K562 (cell line): ENCODE measurements around the gene MCC. TPM values are rescaled to one million over a fixed set of nuclear protein-coding genes. Genes with fewer than 3 reads are reported as not detected.

ENCODE experiments used
- BDP1 ChIP-seq: IDR thresholded peaks from 3 replicates; pipeline ENCODE4 v1.6.1; 2011; ENCODE audit not compliant: insufficient read length, insufficient read depth
- BRF1 ChIP-seq: IDR thresholded peaks from 3 replicates; pipeline ENCODE4 v1.6.1; 2011; ENCODE audit warnings: borderline replicate concordance, mild to moderate bottlenecking; ENCODE audit not compliant: insufficient read length; ENCODE audit errors: extremely low read depth
- CBX1 ChIP-seq: sonication (generic); IDR thresholded peaks from 2 replicates; pipeline ENCODE4 v1.6.1; 2016; ENCODE audit warnings: antibody characterized with exemption, low read depth, mild to moderate bottlenecking
- CBX2 ChIP-seq: fragments of 200-600 bp; sonication (generic); IDR thresholded peaks from one replicate; pipeline ENCODE4 v1.6.1; 2012; ENCODE audit warnings: mild to moderate bottlenecking, low read length, inconsistent platforms; ENCODE audit not compliant: insufficient read depth, poor library complexity, severe bottlenecking
- DPF2 ChIP-seq: fragments of 450-650 bp; IDR thresholded peaks from 2 replicates; pipeline ENCODE4 v1.6.1; 2016
- HDAC3 ChIP-seq: fragments of 450-650 bp; IDR thresholded peaks from 2 replicates; pipeline ENCODE4 v1.6.1; 2018; ENCODE audit warnings: borderline replicate concordance, mild to moderate bottlenecking, moderate library complexity; ENCODE audit not compliant: partially characterized antibody
- LARP7 ChIP-seq: fragments of 450-650 bp; IDR thresholded peaks from 2 replicates; pipeline ENCODE4 v1.6.1; 2016
- NCOA1 ChIP-seq: fragments of 450-650 bp; IDR thresholded peaks from 2 replicates; pipeline ENCODE4 v1.6.1; 2016; ENCODE audit warnings: low read depth
- NCOA2 ChIP-seq, 2 experiments: fragments of 450-650 bp; IDR thresholded peaks; 2 replicates each; pipeline ENCODE4 v1.6.1; 2018; ENCODE audit warnings: mild to moderate bottlenecking in 2 of 2, moderate library complexity in 1 of 2; ENCODE audit not compliant: partially characterized antibody in 2 of 2
- NFYB ChIP-seq: IDR thresholded peaks from 2 replicates; pipeline ENCODE4 v1.6.1; 2011; ENCODE audit warnings: mild to moderate bottlenecking, moderate library complexity; ENCODE audit not compliant: insufficient read length; ENCODE audit errors: extremely low read depth
- NR4A1 ChIP-seq, 2 experiments: fragments of 250-450 bp in 1 of 2; fragments of 450-650 bp in 1 of 2; sonication (Bioruptor Pico) in 1 of 2; IDR thresholded peaks; 2 replicates each; pipeline versions ENCODE4 v1.4.0 to v1.6.1; 2016 to 2020; ENCODE audit warnings: mild to moderate bottlenecking in 2 of 2, missing compliant biosample characterization in 1 of 2, missing genetic modification characterization in 1 of 2, moderate library complexity in 1 of 2
- PHF21A ChIP-seq: fragments of 450-650 bp; IDR thresholded peaks from 2 replicates; pipeline ENCODE4 v1.6.1; 2017; ENCODE audit warnings: low read depth, borderline replicate concordance
- RFX1 ChIP-seq: fragments of 450-650 bp; IDR thresholded peaks from 2 replicates; pipeline ENCODE4 v1.6.1; 2016; ENCODE audit warnings: mild to moderate bottlenecking, moderate library complexity
- RUNX1 ChIP-seq: sonication (generic); IDR thresholded peaks from 2 replicates; pipeline ENCODE4 v1.6.1; 2016; ENCODE audit warnings: antibody characterized with exemption, low read depth
- SRF ChIP-seq, 2 experiments: fragments of 250-450, 450-650 bp in 1 of 2; sonication (Bioruptor Pico) in 1 of 2; sonication (generic) in 1 of 2; formaldehyde crosslinking; IDR thresholded peaks; 2 replicates each; pipeline versions ENCODE4 v1.5.0 to v1.5.1; 2020 to 2022; ENCODE audit warnings: mild to moderate bottlenecking in 1 of 2, missing genetic modification reagents in 1 of 2
- U2AF2 ChIP-seq: fragments of 200-400 bp; formaldehyde crosslinking; optimal IDR thresholded peaks from 2 replicates; pipeline ENCODE3; 2017; ENCODE audit warnings: low read depth, mild to moderate bottlenecking, low read length
- ZNF239 ChIP-seq: fragments of 250-450 bp; sonication (Bioruptor Pico); IDR thresholded peaks from 2 replicates; pipeline ENCODE4 v1.4.0; 2020; ENCODE audit warnings: mild to moderate bottlenecking
- ZNF354B ChIP-seq: fragments of 250-450 bp; sonication (Bioruptor Pico); IDR thresholded peaks from 2 replicates; pipeline ENCODE4 v1.4.0; 2020
- ZNF584 ChIP-seq: fragments of 200-800 bp; sonication (Bioruptor generic); IDR thresholded peaks from 2 replicates; pipeline ENCODE4 v1.6.1; 2016; ENCODE audit warnings: low read depth, mild to moderate bottlenecking, missing genetic modification characterization, missing compliant biosample characterization
- polyA plus RNA-seq, 8 experiments: library from polyadenylated mRNA; depleted of rRNA in 4 of 8; stranded (reverse) in 5 of 8; unstranded in 3 of 8; fragments of >200 nt; fragmentation: Nextera tagmentation in 2 of 8; fragmentation: Illumina TruSeq in 1 of 8; extraction: Ambion mirVana in 2 of 8; extraction: Trizol in 1 of 8; gene quantifications; 2 replicates each; pipeline versions ENCODE4 v1.2.1 to v1.2.3, GENCODE V29; 2011 to 2014; ENCODE audit warnings: inconsistent platforms in 1 of 8, missing spikeins in 1 of 8
- total RNA-seq, 7 experiments: library from RNA; depleted of rRNA in 6 of 7; stranded (reverse); fragments of >200 nt in 6 of 7; fragmentation: Illumina TruSeq in 2 of 7; extraction: Trizol in 2 of 7; gene quantifications; 2 replicates each; pipeline versions ENCODE4 v1.2.1 to v1.2.3, GENCODE V29; 2011 to 2021; ENCODE audit warnings: low replicate concordance in 1 of 7
- TF ChIP-seq, protein P1 (sequence below): fragments of 250-450 bp; sonication (Bioruptor Pico); IDR thresholded peaks from 2 replicates; pipeline ENCODE4 v1.8.0; 2022; ENCODE audit warnings: inconsistent platforms
- TF ChIP-seq, protein P2 (sequence below), 2 experiments: fragments of 450-650 bp; IDR thresholded peaks; 2 replicates each; pipeline ENCODE4 v1.6.1; 2018; ENCODE audit warnings: mild to moderate bottlenecking in 2 of 2, low read depth in 1 of 2; ENCODE audit not compliant: partially characterized antibody in 2 of 2
- TF ChIP-seq, protein P3 (sequence below): sonication (generic); formaldehyde crosslinking; IDR thresholded peaks from 2 replicates; pipeline ENCODE4 v1.8.0; 2022; ENCODE audit warnings: mild to moderate bottlenecking, missing genetic modification reagents

The MCC gene
- total and polyA plus RNA-seq, 9 of the 15 experiments (the other 6 are each of a cell fraction or from before 2014, with no cell fraction given), result 0.04 to 0.24 (median 0.06) TPM; not detected in 1

DNA sequence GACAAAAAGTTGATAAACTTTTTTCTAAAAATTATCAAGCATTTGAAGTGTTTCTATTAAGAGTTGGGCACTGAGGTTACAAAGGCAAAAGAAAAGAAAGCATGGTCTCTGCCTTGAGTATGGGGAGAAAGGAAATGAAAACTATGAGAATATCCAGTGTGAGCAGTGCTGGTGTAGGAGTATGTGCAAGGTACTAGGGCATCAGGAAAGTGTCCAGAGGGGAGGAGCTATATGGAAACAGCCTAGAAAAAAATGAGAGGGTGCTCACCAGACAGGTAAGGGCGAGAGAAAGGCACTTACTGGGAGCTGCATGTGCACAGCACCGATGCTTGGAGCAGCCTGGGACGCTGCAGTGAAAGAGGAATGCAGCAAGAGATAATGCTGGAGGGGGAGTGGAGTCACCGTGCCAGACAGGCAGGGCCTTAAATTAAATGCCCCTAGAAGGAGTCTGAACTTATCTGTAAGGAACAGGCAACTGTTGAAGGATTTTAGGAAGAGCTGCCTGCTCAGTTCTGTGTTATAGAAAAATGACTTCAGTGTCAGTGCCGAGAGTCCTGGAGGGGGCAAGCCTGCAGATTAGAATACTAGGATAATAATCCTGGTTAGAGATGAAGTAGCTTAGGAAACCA is 14.0 kb downstream of the MCC start (continued):
- no peak for TF ChIP-seq ZNF584 (CRISPR knock-in tag)
- TF ChIP-seq PHF21A, result 0 out of 2 replicates have a peak, but pooled peaks have one; percentile 28
- TF ChIP-seq SRF (CRISPR knock-in tag; IDR thresholded peaks at IDR 0.05), result no peak; a peak in 1 of 4 replicates
- no peak for TF ChIP-seq RUNX1
- peak in 1 of 2 experiments; percentile 15 for TF ChIP-seq NCOA2 (IDR thresholded peaks at IDR 0.05; ENCODE audit: partially characterized antibody in 2 of 2)
- TF ChIP-seq, protein P1, sequence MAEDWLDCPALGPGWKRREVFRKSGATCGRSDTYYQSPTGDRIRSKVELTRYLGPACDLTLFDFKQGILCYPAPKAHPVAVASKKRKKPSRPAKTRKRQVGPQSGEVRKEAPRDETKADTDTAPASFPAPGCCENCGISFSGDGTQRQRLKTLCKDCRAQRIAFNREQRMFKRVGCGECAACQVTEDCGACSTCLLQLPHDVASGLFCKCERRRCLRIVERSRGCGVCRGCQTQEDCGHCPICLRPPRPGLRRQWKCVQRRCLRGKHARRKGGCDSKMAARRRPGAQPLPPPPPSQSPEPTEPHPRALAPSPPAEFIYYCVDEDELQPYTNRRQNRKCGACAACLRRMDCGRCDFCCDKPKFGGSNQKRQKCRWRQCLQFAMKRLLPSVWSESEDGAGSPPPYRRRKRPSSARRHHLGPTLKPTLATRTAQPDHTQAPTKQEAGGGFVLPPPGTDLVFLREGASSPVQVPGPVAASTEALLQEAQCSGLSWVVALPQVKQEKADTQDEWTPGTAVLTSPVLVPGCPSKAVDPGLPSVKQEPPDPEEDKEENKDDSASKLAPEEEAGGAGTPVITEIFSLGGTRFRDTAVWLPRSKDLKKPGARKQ, result no peak
- TF ChIP-seq DPF2, result peak; percentile 86
- TF ChIP-seq NFYB, result no peak
- TF ChIP-seq ZNF239 (CRISPR knock-in tag), result no peak
- no peak for TF ChIP-seq LARP7
- no peak for TF ChIP-seq ZNF354B (CRISPR knock-in tag)
- no peak for TF ChIP-seq BRF1
- TF ChIP-seq CBX2, result no peak
- TF ChIP-seq BDP1, result no peak
- TF ChIP-seq, protein P2, sequence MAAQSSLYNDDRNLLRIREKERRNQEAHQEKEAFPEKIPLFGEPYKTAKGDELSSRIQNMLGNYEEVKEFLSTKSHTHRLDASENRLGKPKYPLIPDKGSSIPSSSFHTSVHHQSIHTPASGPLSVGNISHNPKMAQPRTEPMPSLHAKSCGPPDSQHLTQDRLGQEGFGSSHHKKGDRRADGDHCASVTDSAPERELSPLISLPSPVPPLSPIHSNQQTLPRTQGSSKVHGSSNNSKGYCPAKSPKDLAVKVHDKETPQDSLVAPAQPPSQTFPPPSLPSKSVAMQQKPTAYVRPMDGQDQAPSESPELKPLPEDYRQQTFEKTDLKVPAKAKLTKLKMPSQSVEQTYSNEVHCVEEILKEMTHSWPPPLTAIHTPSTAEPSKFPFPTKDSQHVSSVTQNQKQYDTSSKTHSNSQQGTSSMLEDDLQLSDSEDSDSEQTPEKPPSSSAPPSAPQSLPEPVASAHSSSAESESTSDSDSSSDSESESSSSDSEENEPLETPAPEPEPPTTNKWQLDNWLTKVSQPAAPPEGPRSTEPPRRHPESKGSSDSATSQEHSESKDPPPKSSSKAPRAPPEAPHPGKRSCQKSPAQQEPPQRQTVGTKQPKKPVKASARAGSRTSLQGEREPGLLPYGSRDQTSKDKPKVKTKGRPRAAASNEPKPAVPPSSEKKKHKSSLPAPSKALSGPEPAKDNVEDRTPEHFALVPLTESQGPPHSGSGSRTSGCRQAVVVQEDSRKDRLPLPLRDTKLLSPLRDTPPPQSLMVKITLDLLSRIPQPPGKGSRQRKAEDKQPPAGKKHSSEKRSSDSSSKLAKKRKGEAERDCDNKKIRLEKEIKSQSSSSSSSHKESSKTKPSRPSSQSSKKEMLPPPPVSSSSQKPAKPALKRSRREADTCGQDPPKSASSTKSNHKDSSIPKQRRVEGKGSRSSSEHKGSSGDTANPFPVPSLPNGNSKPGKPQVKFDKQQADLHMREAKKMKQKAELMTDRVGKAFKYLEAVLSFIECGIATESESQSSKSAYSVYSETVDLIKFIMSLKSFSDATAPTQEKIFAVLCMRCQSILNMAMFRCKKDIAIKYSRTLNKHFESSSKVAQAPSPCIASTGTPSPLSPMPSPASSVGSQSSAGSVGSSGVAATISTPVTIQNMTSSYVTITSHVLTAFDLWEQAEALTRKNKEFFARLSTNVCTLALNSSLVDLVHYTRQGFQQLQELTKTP (IDR thresholded peaks at IDR 0.05; ENCODE audit: low read depth in 1 of 2, partially characterized antibody in 2 of 2), result no peak
- TF ChIP-seq U2AF2, result no peak
- no peak for TF ChIP-seq HDAC3
- TF ChIP-seq NR4A1 (CRISPR knock-in tag; IDR thresholded peaks at IDR 0.05), result no peak
- TF ChIP-seq NR4A1 (tag; IDR thresholded peaks at IDR 0.05), result no peak
- TF ChIP-seq RFX1, result no peak
- peak; percentile 36; the same call in 1 of the 2 replicates for TF ChIP-seq NCOA1
- TF ChIP-seq CBX1, result no peak
- TF ChIP-seq, protein P3, sequence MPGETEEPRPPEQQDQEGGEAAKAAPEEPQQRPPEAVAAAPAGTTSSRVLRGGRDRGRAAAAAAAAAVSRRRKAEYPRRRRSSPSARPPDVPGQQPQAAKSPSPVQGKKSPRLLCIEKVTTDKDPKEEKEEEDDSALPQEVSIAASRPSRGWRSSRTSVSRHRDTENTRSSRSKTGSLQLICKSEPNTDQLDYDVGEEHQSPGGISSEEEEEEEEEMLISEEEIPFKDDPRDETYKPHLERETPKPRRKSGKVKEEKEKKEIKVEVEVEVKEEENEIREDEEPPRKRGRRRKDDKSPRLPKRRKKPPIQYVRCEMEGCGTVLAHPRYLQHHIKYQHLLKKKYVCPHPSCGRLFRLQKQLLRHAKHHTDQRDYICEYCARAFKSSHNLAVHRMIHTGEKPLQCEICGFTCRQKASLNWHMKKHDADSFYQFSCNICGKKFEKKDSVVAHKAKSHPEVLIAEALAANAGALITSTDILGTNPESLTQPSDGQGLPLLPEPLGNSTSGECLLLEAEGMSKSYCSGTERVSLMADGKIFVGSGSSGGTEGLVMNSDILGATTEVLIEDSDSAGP, result no peak
